ENCODE data around the gene PNMA6E.

Gene PNMA6E

DNA sequence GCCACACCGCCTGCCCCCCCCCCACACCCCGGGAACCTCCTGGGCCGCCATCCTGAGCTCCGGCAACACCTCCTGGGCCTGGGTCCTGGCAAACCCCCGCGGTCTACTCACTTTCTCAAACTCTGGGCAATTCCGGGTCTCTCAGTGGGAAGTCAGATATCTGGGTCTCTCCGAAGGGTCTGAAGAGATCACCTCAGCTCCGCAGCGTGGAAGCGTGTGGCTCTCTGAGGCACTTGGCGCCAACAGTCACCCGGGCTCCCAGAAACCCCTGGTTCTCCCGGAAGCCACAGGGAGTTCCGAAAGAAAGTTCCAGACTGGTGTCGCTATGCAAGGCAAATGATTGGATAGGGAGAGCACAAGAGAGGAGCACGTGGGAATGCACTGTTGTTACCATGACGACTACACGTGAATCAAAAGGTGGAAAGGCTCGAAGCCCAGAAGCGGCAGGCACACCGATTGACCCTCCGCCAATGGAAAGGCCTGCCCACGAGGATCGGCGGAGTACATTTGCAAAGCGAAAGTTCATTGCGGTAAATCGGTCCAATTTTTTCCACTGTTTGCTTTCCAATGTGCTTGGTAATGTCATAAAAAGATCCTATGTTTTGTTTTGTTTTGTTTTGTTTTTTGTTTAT lies at the start of gene PNMA6E:
TSS of gene PNMA6E (minus strand) at position 218 of the 632 bp plus-strand sequence. CDS start 2,501 bp downstream, outside the sequence.
- no peak for DNase-seq

DNA sequence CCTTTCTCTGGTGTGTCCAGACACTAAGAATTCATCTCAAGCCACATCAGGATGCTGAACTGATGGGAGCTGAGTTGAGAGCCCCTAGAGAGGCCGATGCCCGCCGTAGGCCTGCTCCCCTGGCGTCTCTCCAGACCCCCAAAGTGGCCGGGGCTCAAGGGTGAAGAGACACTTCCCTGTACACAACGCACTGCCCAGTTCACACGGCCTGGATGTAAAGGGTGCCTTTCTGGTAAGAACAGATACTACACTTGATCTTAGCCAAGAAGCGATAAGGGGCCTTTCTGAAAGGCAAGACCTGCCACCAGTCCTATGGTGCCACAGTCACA lies 49.8 kb upstream of the PNMA6E start:
- DNase-seq, result no peak

DNA sequence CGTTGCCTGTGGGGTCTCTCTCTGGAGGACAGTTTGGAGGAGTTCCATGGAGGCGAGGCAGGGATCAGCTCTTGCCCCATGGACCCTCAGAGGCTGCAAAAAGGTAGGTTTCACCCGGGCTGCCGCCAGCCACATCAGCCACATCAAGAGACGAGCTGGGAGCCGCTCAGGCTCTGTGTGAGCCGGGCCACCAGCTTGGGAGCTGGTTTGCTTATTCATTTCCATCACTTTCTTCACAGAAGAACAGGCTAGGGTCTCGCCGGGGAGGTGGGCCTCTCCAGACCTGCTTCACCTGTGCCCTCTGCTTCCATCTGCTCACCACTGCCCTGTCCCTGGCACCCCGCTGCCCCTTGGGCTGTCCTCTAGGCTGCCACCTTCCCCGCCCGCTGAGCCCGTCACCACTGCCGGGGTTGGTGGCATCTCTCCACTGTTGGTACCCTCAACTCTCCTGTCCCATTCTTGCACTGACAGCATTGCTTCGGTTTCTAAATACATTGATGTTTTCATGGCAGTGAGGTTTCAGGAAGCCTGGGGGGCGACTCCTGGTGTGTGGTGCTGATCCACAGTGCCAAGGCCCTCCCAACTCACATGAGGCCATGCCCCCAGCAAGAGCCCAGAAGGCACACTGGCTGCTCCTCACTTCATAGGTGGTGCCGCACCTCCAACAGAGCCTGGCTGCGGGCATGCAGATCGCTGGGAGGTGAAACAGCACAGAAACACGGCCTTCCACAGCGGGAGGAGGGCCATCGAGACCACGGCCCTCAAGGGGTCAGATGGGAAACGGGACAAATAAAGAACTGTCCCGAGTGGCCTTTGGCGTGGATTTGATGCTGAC lies 49.2 kb upstream of the PNMA6E start:
- DNase-seq, result no peak

DNA sequence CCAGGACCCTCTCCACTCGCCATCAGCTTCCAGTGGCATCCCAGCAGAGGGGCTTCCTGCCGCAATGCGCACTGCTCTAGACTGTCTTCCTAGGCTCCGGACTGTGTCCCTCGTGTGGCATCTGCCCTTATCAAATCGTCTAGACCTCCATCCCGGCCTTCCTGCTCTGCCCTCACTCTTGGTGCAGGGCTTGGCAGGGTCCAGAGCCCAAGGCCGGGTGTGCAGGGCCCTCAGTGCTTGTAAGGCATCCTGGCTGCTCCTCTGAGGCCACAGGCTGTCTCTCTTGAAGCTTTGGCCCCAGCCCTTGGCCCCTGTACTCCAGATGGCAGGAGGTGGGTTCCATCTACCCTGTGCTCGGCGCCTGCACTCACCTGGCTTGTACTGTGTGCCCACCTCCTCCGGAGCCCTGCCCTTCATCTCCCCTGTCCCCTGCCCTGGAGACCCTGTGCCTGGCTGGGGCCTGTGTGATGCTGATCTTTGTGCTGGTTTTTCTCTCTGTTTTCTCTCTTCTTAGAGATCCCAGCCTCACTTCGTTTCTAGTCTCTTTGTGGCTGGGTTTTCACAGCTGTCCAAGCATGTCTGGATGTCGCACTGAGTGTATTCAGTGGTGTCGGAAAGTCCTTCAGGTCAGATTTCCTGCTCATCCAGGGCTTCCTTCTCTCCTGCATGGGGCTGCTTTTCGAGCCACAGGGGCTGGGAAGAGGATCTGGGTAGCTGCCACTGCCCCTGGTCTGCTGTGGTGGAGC lies 48.4 kb upstream of the PNMA6E start:
- no peak for DNase-seq

DNA sequence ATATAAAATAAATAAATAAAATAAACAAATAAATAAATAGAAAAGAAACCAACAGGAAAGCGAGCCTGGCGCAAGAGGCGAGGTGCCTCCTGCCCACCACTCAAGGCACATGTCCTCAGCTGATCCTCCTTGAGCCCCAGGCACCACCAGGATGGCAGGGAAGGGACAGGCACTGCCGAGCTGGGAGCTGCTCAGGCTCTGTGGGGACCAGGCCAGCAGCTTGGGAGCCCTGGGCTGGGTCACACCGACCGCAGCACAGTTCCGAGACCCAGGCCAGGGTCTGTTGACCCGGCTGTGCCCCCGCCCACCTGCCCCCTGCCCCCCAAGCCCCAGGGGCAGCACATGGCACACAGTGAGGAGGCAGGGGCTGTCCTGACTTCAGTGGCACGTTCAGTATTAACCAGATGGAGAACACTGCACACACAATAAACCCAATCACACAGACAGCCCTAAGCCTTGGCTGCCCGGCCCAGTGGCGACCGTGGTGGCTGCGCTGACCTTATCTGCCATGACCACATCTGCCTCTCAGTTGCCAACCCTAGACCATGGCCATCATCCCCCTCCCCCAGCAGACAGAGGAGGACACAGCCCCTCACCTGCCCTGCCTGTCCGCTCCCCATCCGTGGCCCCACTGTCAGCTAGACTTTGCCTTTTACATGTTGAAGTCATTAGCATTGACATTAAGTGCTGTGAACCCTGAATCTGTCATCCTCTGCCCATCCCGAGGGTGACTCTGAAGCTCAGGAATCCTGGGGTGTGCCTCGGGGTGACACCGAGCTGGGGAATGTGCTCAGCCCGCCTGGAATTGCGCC lies 47.6 kb upstream of the PNMA6E start:
- no peak for DNase-seq

DNA sequence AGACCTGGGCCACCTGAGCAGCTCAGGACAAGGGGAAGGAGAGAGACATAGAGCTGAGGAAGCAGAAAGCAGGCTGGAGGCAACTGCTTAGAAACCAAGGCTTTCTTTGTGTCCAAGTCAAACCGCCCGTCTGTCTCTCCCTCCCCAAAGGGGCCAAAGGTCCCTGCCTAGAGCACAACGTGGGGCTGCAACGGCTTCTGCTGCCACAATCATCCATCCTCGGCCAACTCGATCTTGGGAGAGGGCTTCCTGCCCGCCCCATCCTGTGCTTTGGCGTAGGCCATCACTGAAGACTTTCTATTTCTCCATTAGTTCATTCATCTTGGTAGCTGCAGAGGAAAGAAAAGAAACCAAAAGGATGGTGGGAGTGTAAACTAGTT lies 46.4 kb upstream of the PNMA6E start:
- DNase-seq, result no peak

DNA sequence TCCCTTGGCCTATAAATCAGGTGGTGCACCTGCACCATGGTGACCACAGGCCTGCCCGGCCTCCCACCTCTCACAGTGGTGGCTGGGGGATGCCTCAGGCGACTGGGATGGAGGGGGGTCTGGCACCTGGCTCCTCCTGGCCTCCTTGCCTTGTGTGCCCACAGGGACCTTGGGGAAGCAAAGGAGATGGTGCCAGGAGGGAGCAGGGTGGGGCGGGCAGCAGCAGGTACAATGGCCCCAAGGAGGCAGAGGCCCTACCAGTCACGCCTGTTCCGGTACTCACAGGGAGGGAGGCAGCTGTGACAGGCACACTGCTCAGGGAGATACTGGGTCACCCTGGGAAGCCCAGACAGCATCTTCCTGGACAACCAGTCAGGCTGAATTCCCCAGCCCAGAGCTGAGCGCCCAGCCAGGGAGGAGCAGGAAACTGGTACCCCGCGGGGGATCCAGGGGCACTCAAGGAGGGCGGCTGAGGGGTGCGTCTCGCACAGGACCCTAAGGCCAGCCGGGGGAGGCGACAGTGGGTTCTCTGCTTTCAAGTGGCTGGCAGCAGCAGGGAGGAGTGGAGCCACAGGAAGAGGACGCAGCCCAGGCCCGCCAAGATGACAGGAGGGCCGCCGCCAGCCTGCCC lies 45.9 kb upstream of the PNMA6E start:
- no peak for DNase-seq

DNA sequence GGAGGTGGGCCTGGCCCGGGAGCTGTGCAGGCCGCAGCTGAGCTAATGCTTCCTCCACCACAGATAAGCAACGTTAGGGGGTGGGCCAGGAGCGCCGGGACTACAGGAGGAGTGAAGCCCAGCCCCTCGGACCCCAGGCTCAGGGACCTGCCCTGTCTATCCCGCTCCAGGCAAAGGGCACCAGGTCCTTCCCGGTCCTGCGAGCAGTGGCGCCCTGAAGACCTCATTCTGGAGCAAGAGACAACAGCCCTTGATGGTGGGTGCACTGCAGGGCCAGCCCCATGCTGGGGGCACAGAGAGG lies 45.4 kb upstream of the PNMA6E start:
- no peak for DNase-seq

DNA sequence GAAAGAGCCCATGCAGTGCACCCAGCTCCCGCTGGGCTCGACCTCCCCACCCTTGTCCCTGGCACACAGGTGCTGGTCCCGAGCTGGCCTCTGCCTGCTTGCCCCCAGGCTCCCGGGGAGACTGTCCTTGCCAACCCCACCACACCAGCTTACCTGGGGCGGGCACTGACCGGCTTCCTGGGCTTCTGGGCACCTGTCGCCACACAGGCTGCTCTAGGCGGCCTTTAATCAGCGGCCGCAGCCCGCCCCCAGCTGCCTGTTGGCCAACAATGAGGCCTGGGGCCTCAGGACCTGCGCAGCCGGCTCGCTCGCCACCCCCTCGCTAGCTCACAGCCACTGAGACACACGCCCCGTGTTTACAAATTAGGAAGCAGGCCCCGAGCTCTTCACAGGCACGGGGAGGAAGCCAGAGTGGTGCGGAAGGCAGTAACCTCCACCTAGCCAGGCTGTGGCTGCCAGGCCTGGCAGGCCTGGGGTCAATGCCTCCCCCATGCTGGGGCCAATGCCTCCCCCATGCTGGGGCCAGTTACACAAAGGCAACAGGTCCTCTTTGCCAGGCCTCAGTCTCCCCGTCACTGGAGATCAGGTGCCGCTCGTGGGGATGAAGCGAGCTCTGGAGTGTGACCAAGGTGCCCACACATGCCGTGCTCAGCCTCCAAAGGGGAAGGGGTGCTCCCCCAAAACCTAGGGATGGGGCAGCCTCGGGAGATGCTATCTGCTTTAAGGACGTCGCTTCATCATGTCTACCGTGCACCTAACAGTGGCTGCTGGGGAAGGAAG lies 44.9 kb upstream of the PNMA6E start, which contains the start of gene TREX2:
TSS of gene TREX2 (minus strand) at position 201 of the 780 bp plus-strand sequence. CDS start 626 bp downstream, outside the sequence.
- DNase-seq, result no peak

DNA sequence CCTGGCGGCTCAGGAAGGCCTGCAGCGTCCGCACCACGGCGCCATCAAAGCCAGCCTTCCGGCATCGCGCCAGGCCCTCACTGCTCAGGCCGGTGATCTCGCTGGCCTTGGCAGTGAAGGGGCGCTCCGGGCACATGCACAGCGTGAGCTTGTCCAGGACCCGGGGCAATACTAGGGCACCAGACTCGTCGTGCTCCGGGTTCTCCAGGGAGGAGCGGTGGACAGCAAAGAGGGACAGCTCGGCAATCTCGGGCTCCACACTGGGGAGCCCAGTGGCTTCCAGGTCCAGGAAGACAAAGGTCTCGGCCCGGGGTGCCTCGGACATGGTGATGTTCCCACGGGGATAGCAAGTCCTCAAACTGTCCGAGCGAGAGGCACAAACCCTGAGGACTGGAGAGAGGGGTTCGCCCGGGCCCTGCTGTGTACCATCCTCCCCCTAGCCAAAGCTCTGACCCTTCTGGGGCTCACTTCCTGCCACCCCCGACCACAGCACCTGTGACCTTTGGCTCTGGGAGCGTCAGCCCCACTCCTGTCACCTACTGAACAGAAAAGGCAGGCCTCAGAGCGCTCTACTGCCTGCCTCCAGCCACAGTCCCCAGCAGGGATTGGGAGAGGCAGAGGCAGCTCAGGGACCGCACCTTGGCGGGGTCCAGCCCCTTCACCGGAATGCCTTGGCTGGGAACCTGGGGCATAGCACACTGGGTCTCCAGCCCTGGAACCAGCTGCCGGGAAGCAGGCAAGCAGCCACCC lies 44.1 kb upstream of the PNMA6E start:
- no peak for DNase-seq

DNA sequence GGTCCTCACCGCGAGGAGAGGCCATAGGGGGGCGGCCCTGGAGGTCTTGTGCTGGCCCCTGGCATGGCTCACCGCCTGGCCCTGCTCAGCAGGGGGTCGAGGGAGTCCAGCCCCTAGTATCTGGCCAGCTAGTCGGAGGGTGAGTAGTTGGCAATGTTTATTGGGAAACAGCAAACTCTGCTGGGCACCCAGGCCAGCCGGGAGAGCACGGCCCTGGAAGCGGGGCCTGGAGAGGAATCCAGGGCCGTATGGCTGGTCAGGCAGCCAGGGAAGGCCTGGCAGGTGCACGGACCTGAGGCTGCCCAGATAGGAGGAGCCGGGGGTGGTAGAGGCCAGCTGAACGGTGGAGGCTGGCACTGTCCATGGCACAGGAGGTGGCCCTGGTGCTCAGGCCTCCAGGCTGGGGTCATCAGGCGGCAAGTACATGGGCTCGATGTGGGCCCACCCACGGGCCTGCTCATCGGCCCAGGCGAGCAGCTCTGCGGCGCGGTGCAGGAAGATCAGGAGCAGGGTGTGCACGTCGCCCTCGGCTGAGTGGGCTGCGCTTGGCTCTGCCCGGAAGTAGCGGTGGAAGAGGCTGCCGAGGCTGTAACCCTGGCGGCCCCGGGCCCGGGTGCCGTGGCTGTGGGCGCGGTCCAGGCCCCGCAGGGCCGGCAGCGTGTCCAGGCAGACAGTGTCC lies 43.3 kb upstream of the PNMA6E start:
- DNase-seq, result no peak

DNA sequence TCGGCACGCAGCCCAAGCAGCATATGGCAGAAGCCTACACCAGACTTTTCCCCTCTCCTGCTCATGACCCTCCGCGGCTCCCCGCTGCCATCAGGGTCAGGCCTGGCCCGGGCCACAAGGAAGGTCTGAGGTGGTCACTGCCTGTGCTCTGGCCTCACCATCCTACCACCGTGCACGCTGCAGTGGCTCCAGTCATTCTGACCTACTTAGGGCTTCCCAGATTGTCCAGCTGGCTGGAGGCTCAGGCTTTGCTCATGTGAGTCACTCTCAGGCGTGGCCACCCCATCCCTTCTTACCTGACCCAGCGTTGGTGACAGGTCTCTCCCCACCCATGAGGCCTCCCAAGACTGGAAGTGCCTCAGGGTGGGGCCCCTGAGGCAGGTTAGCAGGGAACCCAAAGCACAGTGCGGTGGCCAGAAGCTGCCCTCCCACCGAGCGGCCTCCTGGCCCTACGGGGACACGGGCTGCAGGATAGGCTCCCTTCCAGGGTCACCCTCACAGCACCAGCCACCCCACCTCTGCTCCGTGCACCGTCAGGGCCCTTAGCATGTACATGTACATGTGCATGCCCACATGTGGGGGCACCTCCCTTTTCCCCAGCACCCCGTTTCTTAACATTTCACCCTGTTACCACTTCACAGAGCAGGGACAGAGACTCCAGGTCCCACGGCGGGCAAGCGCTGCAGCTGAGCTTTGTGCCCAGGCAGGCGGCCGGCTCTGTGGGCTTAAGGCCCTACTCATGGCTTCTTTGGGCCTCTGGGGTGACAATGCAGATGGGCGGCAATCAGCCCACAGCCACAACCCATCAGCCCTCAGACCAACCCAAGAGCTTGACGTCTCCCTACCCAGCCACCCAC lies 42.6 kb upstream of the PNMA6E start:
- DNase-seq, result no peak

DNA sequence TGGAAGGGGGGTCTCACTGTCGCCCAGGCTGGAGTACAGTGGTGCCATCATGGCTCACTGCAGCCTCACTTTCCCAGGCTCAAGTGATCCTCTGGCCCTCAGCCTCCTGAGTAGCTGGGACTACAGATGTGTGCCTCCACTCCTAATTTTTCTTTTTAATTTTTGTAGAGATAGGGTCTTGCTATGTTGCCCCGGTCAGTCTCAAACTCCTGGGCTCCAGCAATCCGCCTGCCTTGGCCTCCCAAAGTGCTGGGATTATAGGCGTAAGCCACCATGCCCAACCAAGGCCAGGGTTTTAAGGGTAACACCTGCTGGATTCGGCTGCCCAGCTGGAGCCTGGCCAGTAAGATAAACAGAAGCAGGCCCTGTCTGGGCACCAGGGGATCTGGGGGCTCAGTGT lies 41.3 kb upstream of the PNMA6E start:
- DNase-seq, result no peak

DNA sequence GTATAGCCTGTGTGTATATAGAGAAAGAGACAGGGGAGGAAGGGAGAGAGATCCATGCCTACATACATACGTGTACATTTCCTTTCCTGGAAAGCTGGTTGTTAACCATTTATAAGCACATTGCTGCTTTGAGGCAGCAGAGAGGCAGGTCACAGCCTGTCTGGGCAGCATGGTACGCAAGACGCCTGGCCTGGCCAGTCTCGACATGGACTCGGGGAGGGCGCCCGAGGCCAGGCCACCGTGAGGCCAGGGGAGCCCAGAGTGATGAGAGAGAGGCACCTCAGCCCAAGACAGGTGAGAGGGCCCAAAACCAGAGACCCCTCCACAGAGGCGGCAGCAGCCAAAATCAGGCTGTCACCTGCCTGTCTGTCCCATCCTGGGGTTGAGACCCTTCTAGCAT lies 40.8 kb upstream of the PNMA6E start:
- no peak for DNase-seq

DNA sequence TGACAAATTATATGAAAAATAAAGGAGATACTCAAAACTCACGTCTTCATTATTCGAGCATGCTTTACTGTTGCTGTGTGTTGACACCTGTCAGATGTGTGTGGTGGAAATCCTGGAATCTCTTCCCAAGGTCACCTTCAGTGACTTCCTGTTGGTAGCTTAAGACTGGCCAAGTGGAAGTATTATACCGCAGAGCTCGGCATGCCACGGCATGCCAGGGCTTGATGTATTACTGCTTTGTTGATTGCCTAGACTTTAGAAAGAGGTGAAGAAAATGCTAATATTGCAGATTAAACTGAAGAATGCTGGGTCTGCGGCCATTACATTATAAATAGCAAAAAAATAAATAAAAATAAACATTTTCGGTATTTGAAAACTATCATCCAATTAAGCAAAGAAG lies 40.1 kb upstream of the PNMA6E start:
- DNase-seq, result no peak

DNA sequence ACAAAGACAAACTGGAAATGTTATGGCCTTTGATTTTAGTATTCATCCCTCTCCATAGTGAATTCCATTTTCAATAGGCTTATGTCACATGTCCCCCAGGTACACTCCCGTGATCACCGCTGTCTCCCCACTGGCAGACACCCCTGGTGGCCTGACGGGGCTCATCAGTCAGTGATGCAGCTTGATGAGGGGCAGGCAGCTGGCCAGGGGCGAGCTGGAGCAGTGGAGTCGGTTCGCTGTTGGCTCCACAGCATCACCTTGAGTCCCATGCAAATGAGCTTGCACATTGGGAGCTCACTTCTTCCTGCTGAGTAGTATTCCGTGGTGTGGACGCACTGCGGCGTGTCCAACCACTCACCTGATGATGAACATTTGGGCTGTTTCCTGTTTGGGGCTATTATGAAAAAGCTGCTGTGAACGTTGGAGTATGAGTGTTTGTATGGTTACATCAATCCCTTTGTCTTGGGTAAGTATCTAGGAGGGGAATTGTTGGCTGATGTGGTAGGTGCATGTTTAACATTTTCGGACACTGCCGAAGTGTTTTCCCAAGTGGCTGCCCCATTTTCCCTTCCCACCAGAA lies 39.5 kb upstream of the PNMA6E start:
- no peak for DNase-seq

DNA sequence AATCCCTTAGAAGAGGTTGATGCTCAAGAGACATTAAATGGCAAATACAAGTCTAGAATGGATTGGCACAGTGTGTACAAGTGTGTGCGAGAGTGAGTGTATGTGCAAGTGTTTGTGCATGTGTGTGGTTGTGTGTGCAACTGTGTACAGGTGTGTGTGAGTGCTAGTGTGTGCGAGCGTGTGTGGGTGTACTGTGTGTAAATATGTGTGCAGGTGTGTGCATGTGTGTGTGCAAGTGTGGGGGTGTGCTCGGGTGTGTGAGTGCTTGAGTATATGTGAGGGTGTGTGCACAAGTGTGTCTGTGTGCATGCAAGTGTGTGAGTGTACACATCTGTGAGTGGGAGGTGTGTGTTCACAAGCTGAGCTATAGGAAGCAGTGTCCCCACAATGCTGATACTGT lies 38.8 kb upstream of the PNMA6E start:
- no peak for DNase-seq

DNA sequence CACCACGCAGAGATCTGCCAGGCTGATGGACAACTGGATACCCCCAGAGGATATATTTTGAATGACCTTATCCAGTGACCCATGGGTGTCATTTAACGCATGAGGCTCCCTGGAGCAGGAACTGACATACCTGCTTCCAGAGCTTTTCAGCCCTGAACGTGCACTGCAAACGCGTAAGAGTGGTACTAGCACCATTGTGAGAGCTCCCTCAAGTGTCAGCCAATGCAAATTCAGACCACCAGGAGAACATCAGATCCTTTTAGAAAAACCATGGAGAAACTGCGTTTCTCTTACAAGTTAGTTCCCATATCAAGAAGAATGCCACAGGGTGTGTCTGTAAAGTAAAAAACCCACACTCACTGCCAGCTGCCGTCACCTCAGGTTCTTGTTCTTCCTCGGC lies 37.4 kb upstream of the PNMA6E start:
- DNase-seq, result no peak

DNA sequence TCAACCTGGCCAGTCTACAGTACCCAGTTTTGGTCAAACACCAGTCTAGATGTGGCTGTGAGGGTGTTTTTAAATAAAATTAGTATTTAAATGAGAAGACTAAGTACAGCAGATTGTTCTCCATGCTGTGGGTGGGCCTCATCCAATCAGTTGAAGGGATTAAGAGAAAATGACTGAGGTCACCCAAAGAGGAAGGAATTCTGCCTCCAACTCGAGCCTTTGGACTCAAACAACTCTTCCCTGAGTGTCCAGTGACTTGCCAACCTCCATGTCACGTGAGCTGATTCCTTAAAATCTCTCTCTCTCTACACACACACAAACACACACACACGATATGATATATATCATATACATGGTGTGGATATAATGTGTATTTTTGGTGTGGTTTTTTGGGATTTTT lies 34.7 kb upstream of the PNMA6E start:
- no peak for DNase-seq

All from activated effector memory CD4-positive, alpha-beta T cell treated with Interleukin-2 at 50 U/mL for 16 hours (primary cell).